Stimulated activated naive B cell treated with anti-CD40 and anti-IgM and Interleukin-4, amounts not matched to agents 10 μg/mL and 1 μg/mL and 100 μg/mL, for 72 hours (primary cell): Measurements from ENCODE around the gene SLC25A41.

ENCODE experiments used
- ATAC-seq, 2 donors: fragments of 150-1000 bp; cut with Tn5 transposase; replicated peaks; 2 replicates each; pipeline ENCODE4 v1.10.0; 2021; ENCODE audit warnings: moderate library complexity in 1 of 2
- DNase-seq: peaks from one replicate; pipeline ENCODE4 v3.0.0; 2021
- H3K27ac Mint-ChIP-seq: one replicate; pipeline ENCODE4 v1.8.0; 2022; ENCODE audit warnings: mild to moderate bottlenecking, mixed read lengths
- H3K27me3 Mint-ChIP-seq, 2 donors: one replicate each; pipeline ENCODE4 v1.8.0; 2022; ENCODE audit warnings: mixed read lengths in 2 of 2
- H3K36me3 Mint-ChIP-seq, 2 donors: one replicate each; pipeline ENCODE4 v1.8.0; 2022; ENCODE audit warnings: mixed read lengths in 2 of 2, mild to moderate bottlenecking in 1 of 2
- H3K4me1 Mint-ChIP-seq, 2 donors: one replicate each; pipeline ENCODE4 v1.8.0; 2022; ENCODE audit warnings: mixed read lengths in 2 of 2, mild to moderate bottlenecking in 1 of 2
- H3K4me3 Mint-ChIP-seq, 2 donors: one replicate each; pipeline ENCODE4 v1.8.0; 2022; ENCODE audit warnings: mild to moderate bottlenecking in 2 of 2, mixed read lengths in 2 of 2, moderate library complexity in 1 of 2
- H3K9me3 Mint-ChIP-seq, 2 donors: one replicate each; pipeline ENCODE4 v1.8.0; 2022; ENCODE audit warnings: mixed read lengths in 2 of 2, mild to moderate bottlenecking in 1 of 2

The SLC25A41 gene

GRCh38 chr19:6470173-6470572 is 36.6 kb upstream of the SLC25A41 start:
- no peak for DNase-seq
- Mint-ChIP-seq H3K27me3 (peaks cover under 1 to 5% of the 10 kb centered on the region in 2 donors), H3K4me3 (no peak overlapping the region), H3K36me3 (peaks cover 38 to 53% of the 10 kb centered on the region in 2 donors), H3K9me3 (no peaks in the 10 kb centered on the region), H3K27ac (no peak overlapping the region), H3K4me1 (peaks cover 7 to 16% of the 10 kb centered on the region in 2 donors)
- ATAC-seq: no peak

GRCh38 chr19:6467384-6467783 is 33.8 kb upstream of the SLC25A41 start:
- H3K4me1 Mint-ChIP-seq: peaks cover 16 to 21% of the 10 kb centered on the region in 2 donors
- no peaks in the 10 kb centered on the region for H3K9me3 Mint-ChIP-seq
- ATAC-seq (no peak), DNase-seq (no peak)
- peaks cover 11 to 15% of the 10 kb centered on the region in 2 donors for H3K27me3 Mint-ChIP-seq
- H3K27ac Mint-ChIP-seq: no peak overlapping the region
- no peak overlapping the region for H3K4me3 Mint-ChIP-seq
- H3K36me3 Mint-ChIP-seq: peaks cover 29 to 40% of the 10 kb centered on the region in 2 donors

GRCh38 chr19:6466526-6467248 is 33.1 kb upstream of the SLC25A41 start:
- H3K4me1 Mint-ChIP-seq: peaks cover 16 to 21% of the 10 kb centered on the region in 2 donors
- H3K4me3 Mint-ChIP-seq: no peak overlapping the region
- ATAC-seq: no peak
- no peak overlapping the region for H3K27ac Mint-ChIP-seq
- peaks cover 11 to 15% of the 10 kb centered on the region in 2 donors for H3K27me3 Mint-ChIP-seq
- no peak for DNase-seq
- no peaks in the 10 kb centered on the region for H3K9me3 Mint-ChIP-seq
- peaks cover 29 to 40% of the 10 kb centered on the region in 2 donors for H3K36me3 Mint-ChIP-seq

DNA sequence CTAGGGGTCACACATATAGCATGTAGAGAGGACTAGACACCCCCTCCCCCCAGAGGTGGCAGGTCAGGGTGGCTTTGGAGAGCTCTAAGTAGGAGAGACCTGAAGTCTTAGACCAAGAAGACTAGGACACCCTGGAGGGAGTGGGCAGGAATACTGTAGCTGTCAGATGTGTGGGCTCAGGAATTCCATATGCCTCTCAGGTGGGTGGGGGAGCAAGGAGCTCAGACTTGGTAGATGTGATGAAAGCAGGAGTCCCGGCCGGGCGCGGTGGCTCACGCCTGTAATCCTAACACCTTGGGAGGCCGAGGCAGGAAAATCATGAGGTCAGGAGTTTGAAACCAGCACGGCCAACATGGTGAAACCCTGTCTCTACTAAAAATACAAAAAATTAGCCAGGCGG is 32.1 kb upstream of the SLC25A41 start:
- H3K36me3 Mint-ChIP-seq: peaks cover 26 to 34% of the 10 kb centered on the region in 2 donors
- peaks cover 16 to 23% of the 10 kb centered on the region in 2 donors for H3K4me1 Mint-ChIP-seq
- ATAC-seq (no peak), DNase-seq (no peak)
- H3K27me3 Mint-ChIP-seq: peaks cover 11 to 15% of the 10 kb centered on the region in 2 donors
- H3K27ac Mint-ChIP-seq: no peak overlapping the region
- no peak overlapping the region for H3K4me3 Mint-ChIP-seq
- H3K9me3 Mint-ChIP-seq: no peaks in the 10 kb centered on the region

DNA sequence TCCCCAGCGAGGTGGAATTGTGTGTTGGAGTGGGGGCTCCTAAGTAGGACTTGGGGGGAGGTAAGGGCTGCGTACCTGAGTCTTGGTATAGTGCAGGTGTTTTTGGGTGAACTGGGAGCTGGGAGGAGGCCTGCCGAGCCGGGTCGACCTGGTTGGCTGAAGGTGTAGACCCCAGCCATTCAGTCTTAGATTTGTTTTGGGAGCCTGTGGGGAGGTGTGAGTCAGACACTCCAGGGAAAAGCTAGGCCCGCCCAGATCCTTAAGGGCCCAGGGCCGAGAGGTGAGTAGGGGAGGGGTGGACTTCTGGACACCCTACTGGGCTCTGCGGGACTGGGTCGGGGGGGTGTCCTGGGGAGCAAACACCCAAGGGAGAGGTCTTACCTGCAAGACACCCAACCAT is 31.4 kb upstream of the SLC25A41 start:
- H3K4me3 Mint-ChIP-seq: peak overlapping the region in 1 of 2 donors; percentile 3
- H3K27ac Mint-ChIP-seq: peak overlapping the region; percentile 62
- H3K27me3 Mint-ChIP-seq: peaks cover 11 to 18% of the 10 kb centered on the region in 2 donors
- DNase-seq (no peak), ATAC-seq (no peak)
- H3K9me3 Mint-ChIP-seq: no peaks in the 10 kb centered on the region
- peaks cover 19 to 29% of the 10 kb centered on the region in 2 donors for H3K4me1 Mint-ChIP-seq
- peaks cover 22 to 32% of the 10 kb centered on the region in 2 donors for H3K36me3 Mint-ChIP-seq

DNA sequence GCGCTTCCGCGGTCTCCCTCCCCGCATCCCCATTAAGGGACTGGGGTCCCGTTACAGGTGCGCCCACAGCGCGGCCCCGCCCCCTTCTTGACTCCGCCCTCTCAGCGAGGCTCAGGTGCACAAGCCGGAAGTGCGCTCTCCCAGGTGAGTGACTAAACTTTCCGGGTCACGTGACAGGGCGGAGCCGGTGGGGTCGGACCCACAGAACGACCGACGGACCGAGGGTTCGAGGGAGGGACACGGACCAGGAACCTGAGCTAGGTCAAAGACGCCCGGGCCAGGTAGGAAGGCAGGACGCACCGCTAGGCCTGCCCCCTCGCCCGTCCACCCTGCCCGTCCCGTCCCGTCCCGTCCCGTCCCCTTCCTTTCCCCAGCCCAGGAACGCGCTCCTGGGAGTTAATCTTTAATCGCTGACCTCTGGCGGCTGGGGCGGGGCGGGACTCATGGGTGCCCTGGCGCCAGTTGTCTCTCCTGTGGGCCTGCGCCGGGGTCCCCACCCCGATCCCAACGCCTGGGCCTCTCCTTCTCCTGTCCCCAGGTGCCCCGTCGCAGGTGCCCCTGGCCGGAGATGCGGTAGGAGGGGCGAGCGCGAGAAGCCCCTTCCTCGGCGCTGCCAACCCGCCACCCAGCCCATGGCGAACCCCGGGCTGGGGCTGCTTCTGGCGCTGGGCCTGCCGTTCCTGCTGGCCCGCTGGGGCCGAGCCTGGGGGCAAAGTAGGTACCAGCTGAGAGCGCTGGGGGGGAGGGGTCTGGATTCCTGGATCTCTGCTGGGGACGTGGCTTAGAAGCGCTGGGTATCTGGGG is 30.7 kb upstream of the SLC25A41 start, which contains the start of gene CRB3:
Gene CRB3, plus strand, starts transcription at position 202 of the 804 bp plus-strand sequence. Its CDS starts 431 bp downstream, at position 633.
- H3K4me1 Mint-ChIP-seq: peaks cover 20 to 33% of the 10 kb centered on the region in 2 donors
- no peak for ATAC-seq
- DNase-seq: no peak
- peak within 1 kb of the TSS; percentile 62 for H3K27ac Mint-ChIP-seq
- peak within 1 kb of the TSS; percentile 63 to 79 for H3K4me3 Mint-ChIP-seq
- H3K9me3 Mint-ChIP-seq: no peaks in the 10 kb centered on the region
- peaks cover 20 to 28% of the 10 kb centered on the region in 2 donors for H3K36me3 Mint-ChIP-seq
- peaks cover 11 to 20% of the 10 kb centered on the region in 2 donors for H3K27me3 Mint-ChIP-seq

DNA sequence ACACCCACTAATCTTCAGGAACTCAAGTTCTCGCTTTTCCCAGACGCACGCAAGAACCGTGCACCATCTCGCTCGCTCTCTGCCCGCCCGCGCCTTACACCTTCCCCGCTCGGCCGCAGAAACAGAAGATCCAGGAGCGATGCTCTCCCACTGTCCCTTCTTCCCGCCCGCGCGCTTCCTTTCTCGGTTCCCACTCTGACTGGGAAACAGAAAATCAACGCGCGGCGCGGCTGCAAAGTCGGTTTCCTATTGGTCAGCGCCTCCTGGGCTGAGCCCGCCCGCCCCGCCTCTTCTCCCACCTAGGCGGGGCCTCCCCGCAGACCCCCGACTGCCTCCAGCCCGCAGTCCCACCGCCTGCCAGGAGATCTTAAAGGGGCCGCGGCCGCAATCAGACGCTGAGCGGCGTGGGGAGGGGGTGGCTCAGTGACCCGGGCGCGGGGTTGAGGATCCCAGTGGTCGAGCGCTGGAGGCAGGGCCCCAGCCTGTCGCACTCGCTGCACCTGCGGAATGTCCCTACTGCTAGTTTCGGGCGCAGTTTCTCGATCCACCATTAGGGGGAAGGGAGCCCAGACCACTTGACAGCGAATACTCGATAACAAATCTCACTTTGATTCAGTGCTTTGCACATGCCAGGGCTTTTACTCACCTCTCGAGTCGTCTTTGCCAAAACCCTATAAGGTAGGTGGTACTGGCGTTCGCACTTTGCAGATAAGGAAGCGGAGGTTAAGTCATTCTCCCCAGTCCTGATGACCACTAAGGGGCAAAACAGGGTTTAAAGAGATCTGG is 26.7 kb upstream of the SLC25A41 start:
- Mint-ChIP-seq H3K4me1 (peaks cover 27 to 42% of the 10 kb centered on the region in 2 donors), H3K27me3 (peaks cover 11 to 20% of the 10 kb centered on the region in 2 donors), H3K9me3 (no peaks in the 10 kb centered on the region), H3K36me3 (peaks cover 11 to 13% of the 10 kb centered on the region in 2 donors), H3K27ac (peak overlapping the region; percentile 90), H3K4me3 (peak overlapping the region; percentile 93 to 97)
- peak; percentile 97 for DNase-seq
- peak; percentile 83 to 89 for ATAC-seq

- H3K36me3 Mint-ChIP-seq: peaks cover 17 to 21% of the 10 kb centered on the region in 2 donors
- DNase-seq: peak; percentile 48
Measured at GRCh38 chr19:6459262-6460098, 25.9 kb upstream of the SLC25A41 start, which contains the start of gene SLC25A23. Gene SLC25A23 (minus strand): TSS chr19:6459792. CDS start chr19:6459628, 164 bp downstream.

GRCh38 chr19:6458695-6459261 is 25.2 kb upstream of the SLC25A41 start:
- Mint-ChIP-seq H3K36me3 (peaks cover 24 to 28% of the 10 kb centered on the region in 2 donors), H3K4me1 (peaks cover 19 to 33% of the 10 kb centered on the region in 2 donors), H3K9me3 (peaks cover 0 to 7% of the 10 kb centered on the region in 2 donors), H3K4me3 (peak overlapping the region; percentile 85 to 92), H3K27me3 (peaks cover 4 to 6% of the 10 kb centered on the region in 2 donors), H3K27ac (peak overlapping the region; percentile 91)
- DNase-seq (no peak), ATAC-seq (no peak)

More at GRCh38 chr19:6459262-6460098, 25.9 kb upstream of the SLC25A41 start, which contains the start of gene SLC25A23:
- Mint-ChIP-seq H3K9me3 (peaks cover 0 to 3% of the 10 kb centered on the region in 2 donors), H3K4me3 (peak within 1 kb of the TSS; percentile 93 to 97), H3K27me3 (peaks cover 4 to 13% of the 10 kb centered on the region in 2 donors), H3K27ac (peak within 1 kb of the TSS; percentile 91), H3K4me1 (peaks cover 22 to 40% of the 10 kb centered on the region in 2 donors)
- peak; percentile 44 to 53 for ATAC-seq

- peak overlapping the region; percentile 91 for H3K27ac Mint-ChIP-seq
- peak; percentile 29 for DNase-seq
Measured at GRCh38 chr19:6457958-6458694, 24.6 kb upstream of the SLC25A41 start.

GRCh38 chr19:6455924-6456323 is 22.4 kb upstream of the SLC25A41 start:
- DNase-seq: no peak
- peaks cover 0 to 7% of the 10 kb centered on the region in 2 donors for H3K9me3 Mint-ChIP-seq
- H3K36me3 Mint-ChIP-seq: peaks cover 24 to 40% of the 10 kb centered on the region in 2 donors
- peaks cover 4 to 5% of the 10 kb centered on the region in 2 donors for H3K27me3 Mint-ChIP-seq
- no peak overlapping the region for H3K27ac Mint-ChIP-seq
- ATAC-seq: no peak
- H3K4me1 Mint-ChIP-seq: peaks cover 21 to 32% of the 10 kb centered on the region in 2 donors
- H3K4me3 Mint-ChIP-seq: no peak overlapping the region

More at GRCh38 chr19:6457958-6458694, 24.6 kb upstream of the SLC25A41 start:
- ATAC-seq: no peak
- H3K27me3 Mint-ChIP-seq: peaks cover 4 to 5% of the 10 kb centered on the region in 2 donors
- peaks cover 0 to 7% of the 10 kb centered on the region in 2 donors for H3K9me3 Mint-ChIP-seq
- H3K4me1 Mint-ChIP-seq: peaks cover 19 to 32% of the 10 kb centered on the region in 2 donors
- H3K4me3 Mint-ChIP-seq: peak overlapping the region; percentile 85 to 92
- peaks cover 24 to 34% of the 10 kb centered on the region in 2 donors for H3K36me3 Mint-ChIP-seq

GRCh38 chr19:6453951-6454565 is 20.5 kb upstream of the SLC25A41 start:
- no peak for DNase-seq
- Mint-ChIP-seq H3K27ac (no peak overlapping the region), H3K9me3 (peaks cover 0 to 7% of the 10 kb centered on the region in 2 donors), H3K36me3 (peaks cover 23 to 44% of the 10 kb centered on the region in 2 donors), H3K27me3 (peaks cover 0 to 4% of the 10 kb centered on the region in 2 donors), H3K4me3 (no peak overlapping the region), H3K4me1 (peaks cover 18% of the 10 kb centered on the region in 2 donors)
- ATAC-seq: no peak
